ENCODE data around the gene ERFE.
A peak's percentile ranks its signal among the peaks of the same experiment; 100 is the strongest.

Gene ERFE

DNA sequence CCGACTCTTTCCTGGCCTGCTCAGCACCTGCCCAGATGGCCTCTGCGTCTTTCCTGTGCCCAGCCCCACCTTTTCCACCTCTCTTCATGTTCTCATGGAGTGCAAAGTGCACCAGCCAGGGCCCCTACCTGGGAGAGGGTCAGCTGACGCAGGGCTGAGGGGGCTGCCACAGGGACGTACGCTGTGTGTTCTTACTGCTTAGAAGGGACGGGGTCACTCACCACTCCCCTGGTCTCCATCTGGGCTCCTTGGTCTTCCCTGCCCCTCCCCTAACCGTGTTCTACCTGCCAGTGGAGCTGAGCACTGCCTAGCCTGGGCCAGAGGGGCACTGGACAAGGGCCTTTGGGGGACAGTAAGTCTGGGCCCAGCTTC lies 8.6 kb downstream of the ERFE start:
- TF ChIP-seq CTCF (conservative IDR thresholded peaks at IDR 0.05) = no peak
- peak overlapping the region; percentile 90 for H3K27ac ChIP-seq

GRCh38 chr2:238167761-238168160 lies 9.0 kb downstream of the ERFE start:
- peak overlapping the region; percentile 90 for H3K27ac ChIP-seq
- no peak for TF ChIP-seq CTCF (conservative IDR thresholded peaks at IDR 0.05)

DNA sequence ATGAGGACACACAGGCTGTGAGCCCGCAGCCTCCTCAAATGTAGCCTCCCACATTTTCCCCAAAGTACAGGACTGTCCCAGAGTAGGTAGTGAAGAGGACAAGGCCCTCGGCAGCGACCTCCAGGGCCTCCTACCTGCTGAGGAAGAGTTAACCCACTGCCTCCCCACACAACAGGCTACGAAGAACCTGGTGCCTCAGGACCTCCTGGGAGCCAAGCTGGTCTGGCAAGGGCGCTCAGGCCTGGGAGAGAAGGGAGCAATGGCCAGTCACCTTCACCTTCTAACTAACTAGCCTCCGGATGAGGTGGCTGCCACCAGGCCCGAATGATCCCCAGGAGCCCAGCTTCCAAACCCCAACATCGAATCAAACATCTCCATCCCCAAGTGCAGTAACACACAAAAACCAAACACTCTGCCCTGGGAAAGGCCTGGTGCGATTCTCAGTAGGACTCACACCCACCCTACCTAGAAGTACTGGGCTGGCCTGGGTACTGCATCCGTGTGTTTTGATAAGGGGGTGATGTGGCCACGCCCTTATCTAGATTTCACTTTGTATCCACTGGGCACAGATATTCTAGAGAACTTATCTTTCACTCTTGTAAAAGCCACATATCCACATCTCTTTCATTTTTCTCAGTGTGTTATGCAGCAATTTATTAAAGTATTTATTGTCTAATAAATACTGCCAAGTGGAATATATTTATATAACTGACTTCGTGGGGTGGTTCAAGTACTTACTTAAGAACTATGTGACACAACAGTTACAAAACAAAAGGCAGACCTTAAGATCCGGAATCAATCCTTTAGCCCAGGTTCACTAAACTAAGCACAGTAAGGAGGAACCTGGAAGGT lies 9.7 kb downstream of the ERFE start:
- peak overlapping the region; percentile 90 for H3K27ac ChIP-seq
- no peak for TF ChIP-seq CTCF (conservative IDR thresholded peaks at IDR 0.05)

DNA sequence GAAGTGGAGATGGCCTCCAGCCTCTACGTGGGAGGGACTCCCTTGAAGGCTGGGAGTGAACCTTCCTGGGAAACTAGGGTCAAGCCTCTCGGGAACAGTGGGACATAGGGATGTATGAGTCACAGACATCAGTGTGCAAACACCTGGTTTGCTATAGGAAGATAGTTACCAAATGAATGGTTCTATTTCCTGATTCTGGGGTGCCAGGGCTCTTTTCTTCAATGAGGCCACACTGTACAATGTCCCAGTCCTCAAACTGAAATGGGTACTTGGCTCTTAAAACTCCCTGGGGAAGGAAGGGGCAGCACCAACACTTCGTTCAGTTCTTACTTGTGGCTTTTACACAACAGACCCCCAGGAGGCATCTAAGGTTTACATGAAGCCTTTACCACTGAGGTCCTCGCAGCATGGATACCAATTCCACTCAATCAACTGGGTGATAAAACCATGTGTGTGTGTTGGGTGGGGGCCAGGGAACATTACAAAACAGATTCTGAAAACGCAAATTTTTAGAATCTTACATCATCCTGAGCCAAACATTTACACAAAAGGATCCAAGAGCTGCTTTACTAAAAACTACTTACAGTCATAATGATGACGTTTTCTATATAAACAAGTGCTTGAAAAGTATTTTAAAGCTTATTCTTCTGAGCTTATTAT lies 10.4 kb downstream of the ERFE start:
- TF ChIP-seq CTCF (conservative IDR thresholded peaks at IDR 0.05) = no peak
- peak overlapping the region; percentile 90 for H3K27ac ChIP-seq

DNA sequence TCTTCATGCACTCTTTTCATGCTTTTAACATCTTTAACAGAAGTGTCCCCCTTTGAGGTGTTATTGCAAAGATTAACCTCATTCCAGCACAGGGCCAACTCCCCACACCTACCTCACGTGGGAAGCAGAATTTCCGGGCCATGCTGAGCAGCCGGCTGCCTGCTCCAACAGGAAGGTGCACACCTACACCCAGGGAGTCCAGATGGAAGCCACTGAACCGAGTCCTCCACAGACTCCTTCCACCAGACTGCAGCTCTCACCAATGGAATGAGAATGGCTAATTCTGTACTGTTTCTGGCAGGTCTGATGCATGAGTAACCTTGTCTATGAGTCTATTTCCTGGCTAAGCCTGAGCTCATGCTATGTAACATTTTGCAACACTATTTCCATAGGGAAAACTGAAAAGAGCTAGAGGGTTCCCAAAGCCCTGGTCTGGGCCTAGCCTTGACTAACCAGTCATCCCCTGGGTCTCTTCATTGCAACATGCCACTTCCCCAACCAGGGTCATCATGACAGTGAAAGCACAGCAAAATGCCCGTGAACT lies 11.0 kb downstream of the ERFE start:
- no peak for TF ChIP-seq CTCF (conservative IDR thresholded peaks at IDR 0.05)
- peak overlapping the region; percentile 90 for H3K27ac ChIP-seq

- TF ChIP-seq CTCF (conservative IDR thresholded peaks at IDR 0.05) = no peak
- peak overlapping the region; percentile 90 for H3K27ac ChIP-seq
Observed at GRCh38 chr2:238170386-238171071, 11.8 kb downstream of the ERFE start.

GRCh38 chr2:238171072-238171431 lies 12.3 kb downstream of the ERFE start:
- peak overlapping the region; percentile 90 for H3K27ac ChIP-seq
